Tibial nerve (tissue), 4 donors: ENCODE results near the gene NOTCH3.

Experiments used
- EP300 ChIP-seq, 2 donors: sonication (generic); formaldehyde crosslinking; IDR thresholded peaks; one replicate each; pipeline ENCODE4 v1.6.1; 2017; ENCODE audit warnings: antibody characterized with exemption in 2 of 2, mild to moderate bottlenecking in 1 of 2
- POLR2A ChIP-seq, 2 donors: fragments of 450-650 bp; IDR thresholded peaks; one replicate each; pipeline ENCODE4 v1.6.1; 2017; ENCODE audit warnings: antibody characterized with exemption in 2 of 2, mild to moderate bottlenecking in 2 of 2, moderate library complexity in 2 of 2
- TF ChIP-seq, protein P1 (sequence below), 5 experiments: fragments of 200-600 bp in 3 of 5; fragments of 450-650 bp in 2 of 5; sonication (generic) in 3 of 5; IDR thresholded peaks; one replicate each; pipeline ENCODE4 v1.5.1; 2016 to 2019; ENCODE audit warnings: antibody characterized with exemption in 5 of 5, mild to moderate bottlenecking in 3 of 5, moderate library complexity in 2 of 5

DNA sequence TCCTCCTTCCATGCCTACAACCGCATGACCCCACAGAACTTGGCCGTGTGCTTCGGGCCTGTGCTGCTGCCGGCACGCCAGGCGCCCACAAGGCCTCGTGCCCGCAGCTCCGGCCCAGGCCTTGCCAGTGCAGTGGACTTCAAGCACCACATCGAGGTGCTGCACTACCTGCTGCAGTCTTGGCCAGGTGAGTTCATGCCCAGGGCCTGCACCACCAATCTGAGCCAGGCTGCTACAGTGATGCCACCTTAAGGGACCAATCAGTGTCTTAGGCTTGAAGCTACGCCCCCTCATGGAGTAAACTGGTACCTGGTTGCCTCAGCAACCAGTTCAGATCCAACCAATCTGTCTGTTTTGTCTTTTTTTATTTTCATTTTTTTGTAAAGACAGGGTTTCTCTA lies 88.4 kb downstream of the NOTCH3 start:
- TF ChIP-seq, protein P1, sequence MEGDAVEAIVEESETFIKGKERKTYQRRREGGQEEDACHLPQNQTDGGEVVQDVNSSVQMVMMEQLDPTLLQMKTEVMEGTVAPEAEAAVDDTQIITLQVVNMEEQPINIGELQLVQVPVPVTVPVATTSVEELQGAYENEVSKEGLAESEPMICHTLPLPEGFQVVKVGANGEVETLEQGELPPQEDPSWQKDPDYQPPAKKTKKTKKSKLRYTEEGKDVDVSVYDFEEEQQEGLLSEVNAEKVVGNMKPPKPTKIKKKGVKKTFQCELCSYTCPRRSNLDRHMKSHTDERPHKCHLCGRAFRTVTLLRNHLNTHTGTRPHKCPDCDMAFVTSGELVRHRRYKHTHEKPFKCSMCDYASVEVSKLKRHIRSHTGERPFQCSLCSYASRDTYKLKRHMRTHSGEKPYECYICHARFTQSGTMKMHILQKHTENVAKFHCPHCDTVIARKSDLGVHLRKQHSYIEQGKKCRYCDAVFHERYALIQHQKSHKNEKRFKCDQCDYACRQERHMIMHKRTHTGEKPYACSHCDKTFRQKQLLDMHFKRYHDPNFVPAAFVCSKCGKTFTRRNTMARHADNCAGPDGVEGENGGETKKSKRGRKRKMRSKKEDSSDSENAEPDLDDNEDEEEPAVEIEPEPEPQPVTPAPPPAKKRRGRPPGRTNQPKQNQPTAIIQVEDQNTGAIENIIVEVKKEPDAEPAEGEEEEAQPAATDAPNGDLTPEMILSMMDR (IDR thresholded peaks at IDR 0.05): no peak
- TF ChIP-seq POLR2A (IDR thresholded peaks at IDR 0.05) (no peak), EP300 (IDR thresholded peaks at IDR 0.05) (no peak)
